HL-60/S4 (cell line): ENCODE results near the gene RACGAP1.

Experiments used
- in situ Hi-C: fragments of 300-500 bp; cut with MboI; formaldehyde crosslinking; loops from 2 replicates; pipeline ENCODE4 v1.14.3; 2022; ENCODE audit warnings: low sequenced_read_pairs

Gene RACGAP1

GRCh38 chr12:50025187-50026059 lies at the start of gene RACGAP1:
Gene RACGAP1, minus strand, starts transcription at chr12:50025494. Its CDS starts 8,779 bp downstream, at chr12:50016715.
- in situ Hi-C loops = no loop called here

- in situ Hi-C loops = loop anchor here (10.0 to 25.0 kb wide), 2 partner anchors 101 to 111 kb away; partner anchors contain the start of genes AQP2, AQP5 and AQP6
Observed at GRCh38 chr12:50073712-50074111, 48.4 kb upstream of the RACGAP1 start.

- in situ Hi-C loops = loop anchor here (10.0 to 25.0 kb wide), 2 partner anchors 102 to 111 kb away; partner anchors contain the start of genes AQP2, AQP5 and AQP6
Observed at GRCh38 chr12:50073206-50073605, 47.9 kb upstream of the RACGAP1 start.

GRCh38 chr12:50072198-50072907 lies 47.1 kb upstream of the RACGAP1 start:
- in situ Hi-C loops = loop anchor here (10.0 to 25.0 kb wide), 2 partner anchors 102 to 110 kb away; partner anchors contain the start of genes AQP2, AQP5 and AQP6

GRCh38 chr12:50070314-50071060 lies 45.2 kb upstream of the RACGAP1 start:
- in situ Hi-C loops = loop anchor here (10.0 to 25.0 kb wide), 2 partner anchors 104 to 108 kb away; partner anchors contain the start of genes AQP2, AQP5 and AQP6

GRCh38 chr12:50069539-50069938 lies 44.2 kb upstream of the RACGAP1 start:
- in situ Hi-C loops = loop anchor here (25.0 kb wide), 1 partner anchor 107 kb away; the partner anchor contains the start of genes AQP2, AQP5 and AQP6

GRCh38 chr12:50069069-50069468 lies 43.8 kb upstream of the RACGAP1 start:
- in situ Hi-C loops = loop anchor here (25.0 kb wide), 1 partner anchor 107 kb away; the partner anchor contains the start of genes AQP2, AQP5 and AQP6

GRCh38 chr12:50066402-50066801 lies 41.1 kb upstream of the RACGAP1 start:
- in situ Hi-C loops = loop anchor here (25.0 kb wide), 1 partner anchor 104 kb away; the partner anchor contains the start of genes AQP2, AQP5 and AQP6

- in situ Hi-C loops = loop anchor here (25.0 kb wide), 1 partner anchor 104 kb away; the partner anchor contains the start of genes AQP2, AQP5 and AQP6
Observed at GRCh38 chr12:50065726-50066310, 40.5 kb upstream of the RACGAP1 start.

GRCh38 chr12:50062728-50063460 lies 37.6 kb upstream of the RACGAP1 start:
- in situ Hi-C loops = loop anchor here (25.0 kb wide), 1 partner anchor 101 kb away; the partner anchor contains the start of genes AQP2, AQP5 and AQP6

GRCh38 chr12:50061946-50062686 lies 36.8 kb upstream of the RACGAP1 start:
- in situ Hi-C loops = loop anchor here (25.0 kb wide), 1 partner anchor 100 kb away; the partner anchor contains the start of genes AQP2, AQP5 and AQP6

- in situ Hi-C loops = loop anchor here (25.0 kb wide), 1 partner anchor 99 kb away; the partner anchor contains the start of genes AQP2, AQP5 and AQP6
Observed at GRCh38 chr12:50061171-50061570, 35.9 kb upstream of the RACGAP1 start.

GRCh38 chr12:50060120-50060468 lies 34.8 kb upstream of the RACGAP1 start:
- in situ Hi-C loops = loop anchor here (25.0 kb wide), 1 partner anchor 98 kb away; the partner anchor contains the start of genes AQP2, AQP5 and AQP6

- in situ Hi-C loops = loop anchor here (25.0 kb wide), 1 partner anchor 97 kb away; the partner anchor contains the start of genes AQP2, AQP5 and AQP6
Observed at GRCh38 chr12:50059440-50060119, 34.3 kb upstream of the RACGAP1 start.

- in situ Hi-C loops = loop anchor here (25.0 kb wide), 1 partner anchor 97 kb away; the partner anchor contains the start of genes AQP2, AQP5 and AQP6
Observed at GRCh38 chr12:50058743-50059312, 33.5 kb upstream of the RACGAP1 start.

- in situ Hi-C loops = loop anchor here (25.0 kb wide), 1 partner anchor 96 kb away; the partner anchor contains the start of genes AQP2, AQP5 and AQP6
Observed at GRCh38 chr12:50057896-50058670, 32.8 kb upstream of the RACGAP1 start.
